SH-SY5Y (cell line): ENCODE results near the gene MRPS22.

Source experiments
- GATA2 ChIP-seq: IDR thresholded peaks from 2 replicates; pipeline ENCODE4 v1.6.1; 2011; ENCODE audit warnings: mild to moderate bottlenecking, low read depth, low read length
- GATA3 ChIP-seq: IDR thresholded peaks from 2 replicates; pipeline ENCODE4 v1.6.1; 2011; ENCODE audit warnings: low read depth, mild to moderate bottlenecking, low read length, moderate library complexity

Gene MRPS22

GRCh38 chr3:139343895-139344856, at the start of gene MRPS22:
MRPS22 (plus strand) TSS chr3:139344020; CDS start chr3:139344027, 7 bp downstream.
- no peak for TF ChIP-seq GATA2
- TF ChIP-seq GATA3 = no peak

DNA sequence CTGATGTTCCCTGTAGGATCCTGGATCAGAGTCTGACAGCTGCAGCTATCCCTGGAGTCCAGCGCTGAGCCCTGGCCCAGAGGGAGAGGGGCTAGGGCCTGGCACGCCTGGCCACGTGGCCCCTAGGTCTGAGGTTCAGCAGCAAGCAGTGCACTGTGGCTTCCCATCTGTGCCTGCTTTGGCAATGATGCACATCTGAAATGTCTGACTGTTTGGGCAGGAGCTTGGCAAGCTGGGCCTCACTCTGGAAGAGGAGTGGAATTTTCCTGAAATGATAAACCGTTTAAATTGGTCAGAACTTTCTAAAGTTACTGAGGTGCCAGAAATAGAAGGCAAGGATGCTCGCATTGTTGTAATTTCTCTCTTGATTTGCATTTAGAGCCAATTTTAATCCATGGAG, 48.8 kb upstream of the MRPS22 start:
- no peak for TF ChIP-seq GATA3

GRCh38 chr3:139296141-139296718, 47.6 kb upstream of the MRPS22 start:
- TF ChIP-seq GATA2 (no peak), GATA3 (no peak)

GRCh38 chr3:139297588-139298311, 46.1 kb upstream of the MRPS22 start:
- TF ChIP-seq GATA2 (no peak), GATA3 (no peak)

GRCh38 chr3:139299261-139300132, 44.3 kb upstream of the MRPS22 start:
- TF ChIP-seq GATA2 (no peak), GATA3 (no peak)

DNA sequence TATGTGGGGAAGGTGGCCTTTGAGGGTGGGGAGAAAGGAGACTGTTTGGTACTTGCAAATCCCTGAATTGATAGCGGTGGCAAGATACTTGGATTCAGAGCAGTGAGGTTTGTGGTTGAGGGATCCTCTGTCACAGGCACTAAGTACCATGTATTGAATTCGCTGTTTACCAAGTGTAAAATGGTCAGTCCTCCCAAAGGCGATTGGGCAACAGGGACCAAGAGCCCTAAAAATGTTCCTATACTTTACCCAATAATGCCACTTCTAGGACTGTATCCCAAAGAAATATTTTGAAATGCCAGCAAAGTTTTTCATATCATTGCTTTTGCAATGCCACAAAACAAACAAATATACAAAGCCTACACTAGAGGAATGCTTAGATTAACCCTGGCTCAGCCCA, 43.4 kb upstream of the MRPS22 start:
- TF ChIP-seq GATA3 = no peak
- no peak for TF ChIP-seq GATA2

DNA sequence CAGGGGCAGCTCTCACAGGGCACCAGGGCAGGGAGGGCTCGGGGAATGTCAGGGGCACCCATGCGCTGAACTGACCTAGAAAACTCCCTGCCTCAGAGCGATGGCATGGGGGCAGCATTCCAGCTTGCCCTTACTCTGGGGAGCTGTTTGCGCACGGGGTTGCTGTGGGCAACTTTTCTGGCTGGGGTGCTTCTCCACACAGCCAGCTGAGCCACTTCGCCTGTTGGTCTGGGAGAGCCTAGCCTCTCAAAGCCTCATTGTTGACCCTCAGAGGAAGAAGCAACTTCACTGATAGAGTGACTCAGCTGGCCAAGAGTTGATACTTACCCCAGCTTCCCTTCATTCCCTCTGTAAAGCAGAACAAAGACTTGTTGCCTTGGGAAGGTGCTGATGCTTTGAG, 42.6 kb upstream of the MRPS22 start:
- no peak for TF ChIP-seq GATA2
- TF ChIP-seq GATA3 = no peak

DNA sequence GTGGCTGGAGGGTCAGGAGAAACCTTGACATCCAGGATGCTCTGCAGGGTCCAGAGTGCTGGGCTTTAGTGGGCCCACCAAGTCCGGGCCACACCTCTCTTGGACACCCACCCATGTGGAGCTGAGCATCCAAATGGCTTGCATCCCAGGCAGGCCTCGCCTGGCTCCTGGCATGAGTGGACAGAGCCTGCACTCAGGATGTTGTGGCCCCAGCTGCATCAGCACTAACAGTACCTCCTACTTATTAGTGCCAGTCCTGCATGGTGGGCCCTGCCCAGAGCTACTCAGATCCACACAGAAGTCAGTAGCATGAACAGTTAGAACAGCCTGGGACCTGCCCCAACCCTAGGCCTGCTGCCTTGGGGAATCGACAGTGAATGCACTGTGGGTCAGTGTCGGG, 42.2 kb upstream of the MRPS22 start:
- TF ChIP-seq GATA3 (no peak), GATA2 (no peak)

GRCh38 chr3:139302084-139302800, 41.6 kb upstream of the MRPS22 start:
- TF ChIP-seq GATA2 = no peak
- no peak for TF ChIP-seq GATA3

DNA sequence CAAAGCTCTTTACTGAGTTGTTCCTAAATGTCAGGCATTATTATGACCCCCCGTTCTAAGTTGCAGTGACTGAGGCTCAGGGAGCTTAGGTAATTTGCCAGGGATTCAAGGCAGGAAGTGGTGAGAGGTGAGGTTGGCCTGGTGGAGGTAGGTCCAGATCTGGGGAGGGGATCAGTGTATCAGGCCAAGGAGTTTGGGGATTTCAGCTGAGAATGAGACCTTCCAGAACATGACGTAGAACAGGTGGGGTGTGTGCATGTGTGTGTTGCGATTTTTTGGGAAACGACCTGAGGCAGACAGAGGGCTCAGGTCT, 41.1 kb upstream of the MRPS22 start:
- TF ChIP-seq GATA3 (no peak), GATA2 (no peak)

GRCh38 chr3:139303216-139303615, 40.6 kb upstream of the MRPS22 start:
- TF ChIP-seq GATA3 = no peak
- no peak for TF ChIP-seq GATA2

DNA sequence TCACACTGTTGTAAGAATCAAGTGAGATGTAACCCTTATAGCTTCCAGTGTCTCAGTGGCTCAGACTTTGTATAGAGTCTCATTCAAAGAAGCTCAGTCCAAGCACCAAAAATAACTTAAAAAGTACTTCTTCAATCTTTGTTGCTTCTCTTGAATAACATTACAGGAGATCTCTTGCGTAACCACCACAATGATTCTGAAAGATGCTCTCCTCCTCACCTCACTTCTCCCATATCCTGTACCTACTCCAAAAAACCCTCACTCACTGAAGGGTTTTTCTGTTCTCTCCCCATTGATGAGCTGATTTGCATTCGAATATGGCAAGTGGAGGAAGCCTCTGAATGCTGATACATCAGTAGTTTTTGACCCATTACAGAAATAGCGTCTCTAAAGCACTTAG, 39.4 kb upstream of the MRPS22 start:
- TF ChIP-seq GATA2 (no peak), GATA3 (no peak)

- TF ChIP-seq GATA2 = no peak
- no peak for TF ChIP-seq GATA3
Observed at GRCh38 chr3:139306078-139306477, 37.7 kb upstream of the MRPS22 start.
